ENCODE data around the gene PLA1A. TPM values are rescaled to one million over a fixed set of nuclear protein-coding genes. Genes with fewer than 3 reads are reported as not detected.
"Not testable (repeated sequence)": the region's sequence is repeated elsewhere in the genome, so short reads cannot be mapped to it uniquely, and the experiment has no call there.

The PLA1A gene, protein sequence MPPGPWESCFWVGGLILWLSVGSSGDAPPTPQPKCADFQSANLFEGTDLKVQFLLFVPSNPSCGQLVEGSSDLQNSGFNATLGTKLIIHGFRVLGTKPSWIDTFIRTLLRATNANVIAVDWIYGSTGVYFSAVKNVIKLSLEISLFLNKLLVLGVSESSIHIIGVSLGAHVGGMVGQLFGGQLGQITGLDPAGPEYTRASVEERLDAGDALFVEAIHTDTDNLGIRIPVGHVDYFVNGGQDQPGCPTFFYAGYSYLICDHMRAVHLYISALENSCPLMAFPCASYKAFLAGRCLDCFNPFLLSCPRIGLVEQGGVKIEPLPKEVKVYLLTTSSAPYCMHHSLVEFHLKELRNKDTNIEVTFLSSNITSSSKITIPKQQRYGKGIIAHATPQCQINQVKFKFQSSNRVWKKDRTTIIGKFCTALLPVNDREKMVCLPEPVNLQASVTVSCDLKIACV
- not detected for total RNA-seq
- total RNA-seq (2013), result not detected
- 0 to 0.16 (median 0) reads per million in 29 experiments for total RNA-seq

DNA sequence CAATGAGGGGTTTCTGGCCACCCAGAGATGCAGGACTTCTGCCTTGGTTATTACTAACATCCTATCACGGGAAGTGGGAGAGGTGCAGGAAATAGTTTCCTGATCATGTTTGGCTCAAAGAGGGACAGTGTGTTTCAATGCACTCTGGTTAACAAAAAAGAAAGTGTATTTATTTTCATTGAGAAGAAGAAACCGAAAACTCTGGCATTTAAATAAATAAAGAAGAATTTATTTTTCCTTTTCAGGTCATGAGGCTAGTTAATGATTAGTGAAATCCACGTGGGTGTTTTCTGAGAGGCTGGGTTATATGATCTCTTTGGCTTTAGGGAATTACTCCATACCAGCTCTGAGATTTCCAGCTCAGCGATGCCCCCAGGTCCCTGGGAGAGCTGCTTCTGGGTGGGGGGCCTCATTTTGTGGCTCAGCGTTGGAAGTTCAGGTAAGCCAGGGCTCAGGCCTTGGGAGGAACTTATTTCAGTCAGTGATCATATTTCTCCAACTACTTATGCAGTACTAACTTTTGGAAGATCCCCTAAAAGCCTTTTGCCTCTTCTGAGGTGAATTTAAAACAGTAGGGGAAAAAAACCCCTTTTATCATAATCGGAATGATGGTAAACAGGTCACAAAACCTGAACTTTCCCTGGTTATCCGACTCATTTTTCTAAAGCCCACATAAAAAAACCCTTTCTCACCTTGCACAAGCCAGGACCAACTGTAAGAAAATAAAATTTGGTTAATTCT is at the start of gene PLA1A:
Gene PLA1A (plus strand): TSS at position 338 of the 741 bp plus-strand sequence. CDS start 29 bp downstream, at position 367.
- no peak within 1 kb of the TSS for H3K27ac Mint-ChIP-seq
- no peak for DNase-seq

DNA sequence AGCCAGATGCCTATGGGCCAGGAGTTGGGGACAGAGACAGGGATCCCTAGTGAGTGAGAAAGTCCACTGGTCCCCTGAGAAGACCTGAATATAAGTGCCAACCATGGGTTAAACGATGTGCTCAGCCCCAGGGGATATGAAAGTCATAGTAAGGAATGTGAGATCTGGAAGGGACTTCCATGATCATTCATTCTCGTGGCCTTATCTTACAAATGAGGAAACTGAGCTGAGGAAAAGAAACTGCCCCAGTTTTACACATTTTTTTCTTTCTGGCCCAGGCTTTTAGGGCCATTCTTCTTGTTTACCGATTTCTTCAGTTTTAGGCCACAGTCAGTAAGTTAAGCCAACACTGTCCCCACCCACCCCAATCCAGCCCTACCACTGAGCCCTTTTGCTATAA is 49.3 kb upstream of the PLA1A start:
- 88% methylated on average over 1 of the region's 3 CpGs for WGBS (ENCODE audit: insufficient coverage)

More for the DNA sequence above, at the start of gene PLA1A:
- WGBS (ENCODE audit: insufficient coverage), result no CpG with 5 or more reads among the region's 7 CpGs
- no peaks in the 10 kb centered on the region for H3K27me3 ChIP-seq (replicated peaks in 1 of 2; ENCODE audit: control insufficient read depth in 2 of 2, extremely low read depth in 1 of 2, insufficient read depth in 2 of 2, low read length in 1 of 2)
- no peak within 1 kb of the TSS for H3K4me3 Mint-ChIP-seq
- ChIA-PET POLR2A (no interaction called here), CTCF (no interaction called here)
- H3K36me3 ChIP-seq (ENCODE audit: control insufficient read depth in 2 of 2, extremely low read depth in 1 of 2, insufficient read depth in 1 of 2, low read length in 1 of 2), result no peaks in the 10 kb centered on the region
- H3K36me3 Mint-ChIP-seq, result no peaks in the 10 kb centered on the region
- H3K4me1 Mint-ChIP-seq, result peaks cover 0 to 11% (median 5%) of the 10 kb centered on the region in 3 donors
- peaks cover 0 to 5% of the 10 kb centered on the region in 2 donors for H3K27me3 Mint-ChIP-seq
- no peaks in the 10 kb centered on the region for H3K9me3 ChIP-seq
- no peak within 1 kb of the TSS for H3K4me3 ChIP-seq (ENCODE audit: control insufficient read depth in 1 of 2, extremely low read depth in 1 of 2, low read length in 1 of 2)
- no peak within 1 kb of the TSS for H3K27ac ChIP-seq (ENCODE audit: low read length)
- no peaks in the 10 kb centered on the region for H3K9me3 Mint-ChIP-seq
- ATAC-seq (replicated peaks in 1 of 4), result no peak
- no peaks in the 10 kb centered on the region for H3K4me1 ChIP-seq (ENCODE audit: control insufficient read depth in 1 of 2, extremely low read depth in 1 of 2, insufficient read depth in 2 of 2, low read length in 2 of 2)

DNA sequence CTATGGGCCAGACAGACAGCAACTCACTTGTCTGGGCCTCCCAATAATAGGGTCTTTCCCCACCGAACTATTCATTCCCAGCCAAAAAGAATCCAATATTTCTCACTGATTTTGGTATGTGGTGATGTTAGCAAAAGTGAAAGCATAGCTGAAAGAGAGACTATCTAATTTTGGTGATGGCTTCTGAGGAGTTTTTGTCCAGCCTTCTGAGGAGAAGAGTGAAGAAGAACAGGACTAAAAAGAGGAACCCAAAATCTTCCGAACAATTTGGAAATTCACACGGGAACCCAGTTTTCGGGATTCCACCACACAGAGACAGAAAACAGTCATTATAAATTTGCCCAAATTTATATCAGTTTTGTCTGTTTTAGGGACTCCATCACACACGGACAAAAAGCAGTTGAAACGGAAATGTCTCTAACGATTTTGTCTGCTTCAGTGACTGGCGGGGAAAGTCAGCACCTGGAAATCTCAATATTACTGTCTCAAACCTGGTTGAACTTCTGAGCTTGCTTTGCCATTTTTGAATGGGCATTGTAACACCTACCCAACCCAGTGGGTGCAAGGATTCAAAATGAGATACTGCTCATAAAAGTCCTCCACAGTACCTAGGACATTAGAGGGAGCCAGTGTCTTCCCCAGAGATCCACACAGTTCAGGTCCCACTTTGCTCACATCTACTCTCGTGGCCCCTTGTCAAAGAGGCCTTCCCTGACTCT is 47.3 kb upstream of the PLA1A start:
- no peak overlapping the region for H3K4me3 Mint-ChIP-seq
- H3K9me3 Mint-ChIP-seq, result no peaks in the 10 kb centered on the region
- H3K9me3 ChIP-seq, result no peaks in the 10 kb centered on the region
- H3K4me3 ChIP-seq (ENCODE audit: control insufficient read depth in 1 of 2, extremely low read depth in 1 of 2, low read length in 1 of 2), result no peak overlapping the region
- ChIA-PET POLR2A (no interaction called here), CTCF (no interaction called here)
- H3K36me3 ChIP-seq (ENCODE audit: control insufficient read depth in 2 of 2, extremely low read depth in 1 of 2, insufficient read depth in 1 of 2, low read length in 1 of 2), result no peaks in the 10 kb centered on the region
- DNase-seq, result no peak
- no peaks in the 10 kb centered on the region for H3K27me3 Mint-ChIP-seq
- no peak overlapping the region for H3K27ac Mint-ChIP-seq
- peaks cover 0 to 8% (median under 1%) of the 10 kb centered on the region in 3 donors for H3K4me1 Mint-ChIP-seq
- no peaks in the 10 kb centered on the region for H3K27me3 ChIP-seq (replicated peaks in 1 of 2; ENCODE audit: control insufficient read depth in 2 of 2, extremely low read depth in 1 of 2, insufficient read depth in 2 of 2, low read length in 1 of 2)
- no peak for ATAC-seq (replicated peaks in 1 of 4)
- H3K27ac ChIP-seq (ENCODE audit: low read length), result no peak overlapping the region
- H3K36me3 Mint-ChIP-seq, result no peaks in the 10 kb centered on the region
- no peaks in the 10 kb centered on the region for H3K4me1 ChIP-seq (ENCODE audit: control insufficient read depth in 1 of 2, extremely low read depth in 1 of 2, insufficient read depth in 2 of 2, low read length in 2 of 2)
- WGBS (ENCODE audit: insufficient coverage), result 77% methylated on average over 7 of the region's 9 CpGs

More for the DNA sequence above, 49.3 kb upstream of the PLA1A start:
- H3K9me3 ChIP-seq, result no peaks in the 10 kb centered on the region
- H3K27ac ChIP-seq (ENCODE audit: low read length), result no peak overlapping the region
- ChIA-PET POLR2A (interaction anchor here in 1 of 2 donors (0.7 kb wide), 1 partner anchor 12 kb away, joined by 5 read pairs; no protein-coding TSS in a partner anchor), CTCF (no interaction called here)
- H3K4me1 ChIP-seq (ENCODE audit: control insufficient read depth in 1 of 2, extremely low read depth in 1 of 2, insufficient read depth in 2 of 2, low read length in 2 of 2), result no peaks in the 10 kb centered on the region
- H3K4me3 Mint-ChIP-seq, result no peak overlapping the region
- H3K36me3 ChIP-seq (ENCODE audit: control insufficient read depth in 2 of 2, extremely low read depth in 1 of 2, insufficient read depth in 1 of 2, low read length in 1 of 2), result no peaks in the 10 kb centered on the region
- H3K9me3 Mint-ChIP-seq, result no peaks in the 10 kb centered on the region
- ATAC-seq (replicated peaks in 1 of 4) (no peak), DNase-seq (no peak)
- H3K27me3 Mint-ChIP-seq, result no peaks in the 10 kb centered on the region
- H3K27me3 ChIP-seq (replicated peaks in 1 of 2; ENCODE audit: control insufficient read depth in 2 of 2, extremely low read depth in 1 of 2, insufficient read depth in 2 of 2, low read length in 1 of 2), result no peaks in the 10 kb centered on the region
- H3K4me3 ChIP-seq (ENCODE audit: control insufficient read depth in 1 of 2, extremely low read depth in 1 of 2, low read length in 1 of 2), result no peak overlapping the region
- no peak overlapping the region for H3K27ac Mint-ChIP-seq
- no peaks in the 10 kb centered on the region for H3K36me3 Mint-ChIP-seq
- no peaks in the 10 kb centered on the region for H3K4me1 Mint-ChIP-seq

DNA sequence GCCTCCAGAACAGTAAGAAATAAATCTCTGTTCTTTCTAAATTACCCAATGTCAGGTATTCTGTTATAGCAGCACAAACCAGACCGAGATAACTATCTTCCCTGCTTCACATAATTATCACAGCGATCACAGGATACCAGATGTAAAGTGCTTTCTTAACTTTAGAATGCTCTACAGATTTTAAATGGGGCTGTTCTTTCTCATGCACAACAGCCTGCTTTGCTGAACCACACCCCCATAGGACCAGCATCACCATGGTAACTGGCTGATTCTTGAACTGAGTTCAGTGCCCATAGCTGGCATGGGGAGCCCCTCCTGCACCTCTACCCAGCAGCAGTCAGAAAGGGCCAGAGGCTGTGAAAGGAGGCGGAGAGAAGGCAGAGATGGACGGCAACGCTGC is 46.1 kb upstream of the PLA1A start:
- POLR2A ChIA-PET, result no interaction called here
- no peaks in the 10 kb centered on the region for H3K4me1 ChIP-seq (ENCODE audit: control insufficient read depth in 1 of 2, extremely low read depth in 1 of 2, insufficient read depth in 2 of 2, low read length in 2 of 2)
- Mint-ChIP-seq H3K27ac (no peak overlapping the region), H3K4me1 (peaks cover 0 to 15% (median 2%) of the 10 kb centered on the region in 3 donors), H3K4me3 (no peak overlapping the region), H3K36me3 (no peaks in the 10 kb centered on the region), H3K27me3 (peaks cover 0 to 3% of the 10 kb centered on the region in 2 donors), H3K9me3 (no peaks in the 10 kb centered on the region)
- CTCF ChIA-PET, result no interaction called here
- no peak overlapping the region for H3K27ac ChIP-seq (ENCODE audit: low read length)
- H3K36me3 ChIP-seq (ENCODE audit: control insufficient read depth in 2 of 2, extremely low read depth in 1 of 2, insufficient read depth in 1 of 2, low read length in 1 of 2), result no peaks in the 10 kb centered on the region
- no peaks in the 10 kb centered on the region for H3K27me3 ChIP-seq (replicated peaks in 1 of 2; ENCODE audit: control insufficient read depth in 2 of 2, extremely low read depth in 1 of 2, insufficient read depth in 2 of 2, low read length in 1 of 2)
- ATAC-seq (replicated peaks in 1 of 4), result no peak
- WGBS (ENCODE audit: insufficient coverage), result 88% methylated on average over 5 of the region's 5 CpGs
- no peak overlapping the region for H3K4me3 ChIP-seq (ENCODE audit: control insufficient read depth in 1 of 2, extremely low read depth in 1 of 2, low read length in 1 of 2)
- no peaks in the 10 kb centered on the region for H3K9me3 ChIP-seq
- no peak for DNase-seq

DNA sequence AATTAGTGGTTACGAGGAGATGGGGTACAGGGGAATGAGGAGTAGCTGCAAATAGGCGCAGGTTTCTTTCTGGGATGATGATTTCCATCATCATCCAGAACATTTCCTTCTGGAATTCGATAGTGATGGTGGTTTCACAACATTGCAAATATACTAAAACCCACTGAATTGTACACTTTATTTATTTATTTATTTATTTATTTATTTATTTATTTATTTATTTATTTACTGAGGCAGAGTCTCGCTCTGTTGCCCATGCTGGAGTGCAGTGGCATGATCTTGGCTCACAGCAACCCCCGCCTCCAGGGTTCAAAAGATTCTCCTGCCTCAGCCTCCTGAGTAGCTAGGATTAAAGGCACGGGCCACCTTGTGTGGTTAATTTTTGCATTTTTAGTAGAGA is 44.8 kb upstream of the PLA1A start:
- CTCF ChIA-PET, H3K9me3 Mint-ChIP-seq, H3K9me3 ChIP-seq: not testable (repeated sequence)

DNA sequence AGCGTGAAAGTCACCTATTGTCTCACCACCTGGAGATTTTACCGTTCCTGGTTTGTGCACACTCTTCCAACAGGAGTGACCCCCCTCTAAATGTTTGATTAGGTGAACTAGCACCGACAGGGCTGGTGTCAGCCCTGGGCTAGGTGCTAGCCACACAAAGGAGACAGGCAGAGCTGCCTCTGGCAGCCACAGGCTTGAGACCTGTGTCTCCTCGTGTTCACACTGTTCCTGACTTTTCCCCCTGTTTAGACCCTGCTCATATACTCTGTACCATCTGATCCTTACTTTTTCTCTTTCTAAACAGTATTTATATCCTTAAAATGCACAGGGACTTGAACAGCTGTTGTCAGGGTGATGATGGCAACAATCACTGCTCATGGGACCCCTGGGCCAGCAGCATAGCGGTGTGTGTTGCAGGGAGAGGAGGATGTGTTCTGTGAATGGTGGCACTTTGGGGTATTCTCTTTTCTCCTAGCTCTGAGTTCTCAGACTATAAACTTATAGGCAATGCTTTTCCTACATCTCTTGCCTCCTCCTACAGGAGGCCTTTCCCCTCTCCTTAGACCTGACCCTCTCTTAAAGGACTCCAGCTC is 43.8 kb upstream of the PLA1A start:
- Histone ChIP-seq H3K27me3 (replicated peaks in 1 of 2; ENCODE audit: control insufficient read depth in 2 of 2, extremely low read depth in 1 of 2, insufficient read depth in 2 of 2, low read length in 1 of 2) (no peaks in the 10 kb centered on the region), H3K4me3 (ENCODE audit: control insufficient read depth in 1 of 2, extremely low read depth in 1 of 2, low read length in 1 of 2) (no peak overlapping the region), H3K27ac (ENCODE audit: low read length) (no peak overlapping the region), H3K4me1 (ENCODE audit: control insufficient read depth in 1 of 2, extremely low read depth in 1 of 2, insufficient read depth in 2 of 2, low read length in 2 of 2) (no peaks in the 10 kb centered on the region), H3K9me3 (no peaks in the 10 kb centered on the region), H3K36me3 (ENCODE audit: control insufficient read depth in 2 of 2, extremely low read depth in 1 of 2, insufficient read depth in 1 of 2, low read length in 1 of 2) (no peaks in the 10 kb centered on the region)
- H3K27me3 Mint-ChIP-seq, result peaks cover 0 to 3% of the 10 kb centered on the region in 2 donors
- ATAC-seq (replicated peaks in 1 of 4), result no peak
- POLR2A ChIA-PET, result no interaction called here
- DNase-seq, result no peak
- no peak overlapping the region for H3K27ac Mint-ChIP-seq
- H3K36me3 Mint-ChIP-seq, result no peaks in the 10 kb centered on the region
- CTCF ChIA-PET, result interaction anchor here in 1 of 2 donors (0.5 kb wide), 1 partner anchor 44 kb away, joined by 5 read pairs; no protein-coding TSS in a partner anchor
- H3K4me3 Mint-ChIP-seq, result no peak overlapping the region
- peaks cover 3 to 27% (median 15%) of the 10 kb centered on the region in 3 donors for H3K4me1 Mint-ChIP-seq
- WGBS (ENCODE audit: insufficient coverage), result 63% methylated on average over 3 of the region's 5 CpGs
- no peaks in the 10 kb centered on the region for H3K9me3 Mint-ChIP-seq

More for the DNA sequence above, 44.8 kb upstream of the PLA1A start:
- H3K4me1 ChIP-seq (ENCODE audit: control insufficient read depth in 1 of 2, extremely low read depth in 1 of 2, insufficient read depth in 2 of 2, low read length in 2 of 2); H3K36me3 Mint-ChIP-seq; H3K27ac Mint-ChIP-seq; H3K4me3 ChIP-seq (ENCODE audit: control insufficient read depth in 1 of 2, extremely low read depth in 1 of 2, low read length in 1 of 2); H3K4me3 Mint-ChIP-seq; H3K27me3 Mint-ChIP-seq; H3K27ac ChIP-seq (ENCODE audit: low read length); DNase-seq; ATAC-seq (replicated peaks in 1 of 4); H3K27me3 ChIP-seq (replicated peaks in 1 of 2; ENCODE audit: control insufficient read depth in 2 of 2, extremely low read depth in 1 of 2, insufficient read depth in 2 of 2, low read length in 1 of 2); POLR2A ChIA-PET; H3K36me3 ChIP-seq (ENCODE audit: control insufficient read depth in 2 of 2, extremely low read depth in 1 of 2, insufficient read depth in 1 of 2, low read length in 1 of 2): not testable (repeated sequence)
- 92% methylated on average over 2 of the region's 6 CpGs for WGBS (ENCODE audit: insufficient coverage)
- H3K4me1 Mint-ChIP-seq, result peaks cover 0 to 25% (median 11%) of the 10 kb centered on the region in 3 donors

All from T-cell (primary cell).